GM12872 (cell line): ENCODE results near the gene ADAMTS19.

Experiments
- CTCF ChIP-seq: IDR thresholded peaks from 3 replicates; pipeline ENCODE4 v1.5.1; 2011; ENCODE audit warnings: low read depth, mild to moderate bottlenecking, low read length, moderate library complexity; ENCODE audit not compliant: insufficient read depth

The ADAMTS19 gene

GRCh38 chr5:129506086-129506485, 46.0 kb downstream of the ADAMTS19 start:
- no peak for TF ChIP-seq CTCF

GRCh38 chr5:129506950-129507349, 46.9 kb downstream of the ADAMTS19 start:
- no peak for TF ChIP-seq CTCF

- no peak for TF ChIP-seq CTCF
Measured at GRCh38 chr5:129507527-129507926, 47.4 kb downstream of the ADAMTS19 start.

GRCh38 chr5:129508606-129509005, 48.5 kb downstream of the ADAMTS19 start:
- TF ChIP-seq CTCF: no peak

- TF ChIP-seq CTCF: no peak
Measured at GRCh38 chr5:129509363-129509975, 49.4 kb downstream of the ADAMTS19 start.

GRCh38 chr5:129511291-129511690, 51.2 kb downstream of the ADAMTS19 start:
- no peak for TF ChIP-seq CTCF

GRCh38 chr5:129541051-129541450, 81.0 kb downstream of the ADAMTS19 start:
- TF ChIP-seq CTCF: no peak

GRCh38 chr5:129541648-129542251, 81.7 kb downstream of the ADAMTS19 start:
- TF ChIP-seq CTCF: peak; percentile 21; the same call in 1 of the 3 replicates
